Bone marrow (tissue), 2 donors: ENCODE results near the gene MST1R.
"Not testable (repeated sequence)": the region's sequence is repeated elsewhere in the genome, so short reads cannot be mapped to it uniquely, and the experiment has no call there.

ENCODE experiments used
- DNase-seq, 2 donors: peaks; one replicate each; lab custom pipeline; 2025; lab: John Stamatoyannopoulos, UW

Gene MST1R

GRCh38 chr3:49903451-49904424 lies at the start of gene MST1R:
Gene MST1R, minus strand, starts transcription at chr3:49903873. Its CDS starts 264 bp downstream, at chr3:49903609.
- peak; percentile 31 to 45 for DNase-seq

GRCh38 chr3:49952924-49953323 lies 49.3 kb upstream of the MST1R start:
- DNase-seq: no peak

- DNase-seq: peak in 1 of 2 donors; percentile 13
These were observed 39.0 kb upstream of the MST1R start for GRCh38 chr3:49942651-49943050.

GRCh38 chr3:49940667-49941249 lies 37.1 kb upstream of the MST1R start:
- DNase-seq: no peak

- peak; percentile 90 to 94 for DNase-seq
These were observed 36.4 kb upstream of the MST1R start, which contains the start of gene RBM6 for GRCh38 chr3:49939858-49940666. Gene RBM6, plus strand, starts transcription at chr3:49940150. Its CDS starts 22,492 bp downstream, at chr3:49962642.

GRCh38 chr3:49937090-49937489 lies 33.4 kb upstream of the MST1R start:
- no peak for DNase-seq

GRCh38 chr3:49932281-49932680 lies 28.6 kb upstream of the MST1R start:
- DNase-seq: not testable (repeated sequence)

GRCh38 chr3:49930922-49931321 lies 27.2 kb upstream of the MST1R start:
- no peak for DNase-seq

GRCh38 chr3:49930168-49930690 lies 26.6 kb upstream of the MST1R start:
- no peak for DNase-seq

- DNase-seq: peak; percentile 64 to 69
These were observed 25.9 kb upstream of the MST1R start, which contains the start of gene MON1A for GRCh38 chr3:49929291-49930167. Gene MON1A, minus strand, starts transcription at chr3:49929811. Its CDS starts 16,465 bp downstream, at chr3:49913346.

- DNase-seq: no peak
These were observed 24.9 kb upstream of the MST1R start for GRCh38 chr3:49928481-49929017.

GRCh38 chr3:49927798-49928197 lies 24.1 kb upstream of the MST1R start:
- DNase-seq: no peak

GRCh38 chr3:49926117-49926728 lies 22.6 kb upstream of the MST1R start:
- DNase-seq: no peak

- DNase-seq: no peak
These were observed 21.8 kb upstream of the MST1R start for GRCh38 chr3:49925485-49925884.

- DNase-seq: no peak
These were observed 21.0 kb upstream of the MST1R start for GRCh38 chr3:49924683-49925082.

- not testable (repeated sequence) for DNase-seq
These were observed 14.3 kb upstream of the MST1R start for GRCh38 chr3:49917806-49918590.

GRCh38 chr3:49916686-49917085 lies 13.0 kb upstream of the MST1R start:
- DNase-seq: no peak

GRCh38 chr3:49914906-49915305 lies 11.2 kb upstream of the MST1R start:
- DNase-seq: no peak

GRCh38 chr3:49912881-49913281 lies 9.2 kb upstream of the MST1R start:
- DNase-seq: no peak
